GM12875 (cell line): ENCODE data around the gene LTB.

Source experiments
- H3K4me3 ChIP-seq: one replicate; pipeline ENCODE4 v1.5.1; 2011; ENCODE audit warnings: low read depth, low read length, control low read depth
- TF ChIP-seq, protein P1 (sequence below): IDR thresholded peaks from 2 replicates; pipeline ENCODE4 v1.5.1; 2011; ENCODE audit warnings: low read depth, mild to moderate bottlenecking, control low read depth, inconsistent platforms, low read length, moderate library complexity, borderline replicate concordance; ENCODE audit not compliant: insufficient read depth

Gene LTB

DNA sequence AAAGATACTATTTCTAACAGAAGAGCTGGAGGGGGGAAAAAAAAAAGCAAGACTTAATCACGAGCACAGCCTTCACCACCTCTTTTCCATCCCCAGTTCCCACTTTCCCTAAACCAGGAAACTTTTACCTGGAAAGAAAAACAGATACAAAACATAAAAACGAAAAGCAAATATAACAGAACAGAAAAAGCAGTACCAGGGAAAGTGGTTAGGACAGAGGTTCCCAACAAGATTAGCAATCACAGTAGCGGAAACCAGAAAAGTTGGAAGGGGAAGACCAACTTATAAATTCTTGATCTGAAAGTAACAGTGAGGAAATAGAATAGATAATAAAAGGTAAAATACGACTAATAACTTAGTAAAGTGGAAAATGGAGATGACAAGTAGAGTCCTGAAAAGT, 41.6 kb downstream of the LTB start:
- TF ChIP-seq, protein P1, sequence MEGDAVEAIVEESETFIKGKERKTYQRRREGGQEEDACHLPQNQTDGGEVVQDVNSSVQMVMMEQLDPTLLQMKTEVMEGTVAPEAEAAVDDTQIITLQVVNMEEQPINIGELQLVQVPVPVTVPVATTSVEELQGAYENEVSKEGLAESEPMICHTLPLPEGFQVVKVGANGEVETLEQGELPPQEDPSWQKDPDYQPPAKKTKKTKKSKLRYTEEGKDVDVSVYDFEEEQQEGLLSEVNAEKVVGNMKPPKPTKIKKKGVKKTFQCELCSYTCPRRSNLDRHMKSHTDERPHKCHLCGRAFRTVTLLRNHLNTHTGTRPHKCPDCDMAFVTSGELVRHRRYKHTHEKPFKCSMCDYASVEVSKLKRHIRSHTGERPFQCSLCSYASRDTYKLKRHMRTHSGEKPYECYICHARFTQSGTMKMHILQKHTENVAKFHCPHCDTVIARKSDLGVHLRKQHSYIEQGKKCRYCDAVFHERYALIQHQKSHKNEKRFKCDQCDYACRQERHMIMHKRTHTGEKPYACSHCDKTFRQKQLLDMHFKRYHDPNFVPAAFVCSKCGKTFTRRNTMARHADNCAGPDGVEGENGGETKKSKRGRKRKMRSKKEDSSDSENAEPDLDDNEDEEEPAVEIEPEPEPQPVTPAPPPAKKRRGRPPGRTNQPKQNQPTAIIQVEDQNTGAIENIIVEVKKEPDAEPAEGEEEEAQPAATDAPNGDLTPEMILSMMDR, result no peak
- H3K4me3 ChIP-seq, result peak overlapping the region; percentile 67

DNA sequence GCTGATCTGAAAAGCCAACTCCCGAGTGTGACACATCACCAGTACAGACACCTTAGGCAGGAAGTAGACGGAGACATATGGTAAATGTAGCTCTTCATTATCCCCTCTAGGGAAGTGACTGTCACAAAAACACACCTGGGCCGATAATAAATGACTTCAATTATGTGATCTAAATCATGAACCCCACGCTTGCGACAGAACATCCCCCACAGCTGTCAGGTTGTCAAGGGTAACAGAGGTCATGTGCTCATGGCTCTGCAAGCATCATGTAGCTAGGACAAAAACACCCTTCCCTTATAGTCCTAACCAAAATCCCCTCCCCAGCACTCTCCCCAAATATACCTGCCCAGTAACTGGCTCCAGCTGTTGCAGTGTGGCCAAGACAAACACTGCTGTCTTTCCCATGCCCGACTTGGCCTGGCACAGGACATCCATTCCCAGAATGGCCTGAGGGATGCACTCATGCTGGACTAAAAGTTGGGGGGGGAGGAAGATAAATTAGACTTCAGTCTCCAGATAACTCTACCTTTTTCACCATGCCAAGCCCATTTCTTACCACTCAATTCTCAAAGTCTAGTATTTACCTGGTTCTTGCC, 43.3 kb downstream of the LTB start:
- H3K4me3 ChIP-seq, result no peak overlapping the region
- TF ChIP-seq, protein P1, result no peak

DNA sequence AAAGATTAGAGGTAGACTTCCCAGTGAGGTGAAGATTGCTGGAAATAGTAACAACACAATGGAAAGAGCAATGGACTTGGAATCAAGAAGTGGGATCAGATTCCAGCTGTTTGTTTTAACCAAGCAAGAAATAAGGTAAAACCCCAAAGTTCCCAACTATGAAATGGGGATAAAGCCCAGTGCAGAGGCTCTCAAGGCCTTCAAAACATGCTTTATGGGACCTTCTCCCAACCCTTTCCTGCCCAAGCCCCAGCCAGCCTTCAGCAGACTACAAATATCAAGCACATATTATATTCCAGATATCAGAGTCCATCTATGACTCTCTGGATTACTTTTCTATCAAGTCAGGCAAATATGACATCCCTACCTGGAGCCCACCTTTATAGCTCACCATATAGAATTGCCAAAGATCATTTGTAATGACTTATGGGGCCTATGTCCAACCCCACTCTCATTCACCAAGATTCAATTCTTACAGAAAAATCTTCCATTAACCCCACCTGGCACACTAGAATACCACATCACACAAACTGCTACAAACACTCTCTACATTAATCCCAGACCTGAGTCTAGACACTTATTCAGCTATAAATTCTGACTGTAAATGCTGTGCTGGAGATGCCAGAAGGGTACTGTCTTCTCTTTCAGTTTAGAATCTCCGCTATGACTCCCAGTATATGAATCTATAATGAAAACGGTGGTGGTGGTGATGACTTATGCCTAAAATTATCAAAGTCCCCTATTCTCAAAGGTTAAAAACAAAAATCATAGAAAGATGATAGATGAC, 46.5 kb downstream of the LTB start:
- TF ChIP-seq, protein P1, result no peak
- no peak overlapping the region for H3K4me3 ChIP-seq

DNA sequence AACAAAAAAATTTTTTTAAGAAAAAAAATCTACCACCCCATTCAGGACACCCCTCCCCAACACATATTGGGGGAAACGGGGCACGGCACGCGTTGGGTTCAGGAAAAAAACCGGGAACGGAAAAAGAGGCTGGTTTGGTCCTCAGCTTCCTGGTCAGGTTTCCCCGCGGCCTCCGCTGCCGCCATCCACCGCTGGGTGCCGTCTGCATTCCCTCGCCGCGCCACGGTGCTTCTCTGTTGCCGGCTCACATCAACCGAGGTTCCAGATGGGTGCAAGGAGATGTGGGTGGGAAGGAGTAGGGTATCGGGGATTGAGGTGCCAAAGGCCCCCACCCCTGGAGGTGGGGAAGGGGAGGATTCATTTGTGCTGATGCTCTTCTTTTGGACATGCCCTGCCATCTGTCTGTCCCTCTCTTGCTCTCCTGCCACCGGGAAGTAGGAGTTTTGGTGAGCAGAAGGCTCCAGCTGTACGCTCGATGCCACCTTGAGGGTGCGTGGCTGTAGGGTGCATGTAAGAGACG, 47.6 kb downstream of the LTB start:
- H3K4me3 ChIP-seq, result no peak overlapping the region
- TF ChIP-seq, protein P1, result no peak

DNA sequence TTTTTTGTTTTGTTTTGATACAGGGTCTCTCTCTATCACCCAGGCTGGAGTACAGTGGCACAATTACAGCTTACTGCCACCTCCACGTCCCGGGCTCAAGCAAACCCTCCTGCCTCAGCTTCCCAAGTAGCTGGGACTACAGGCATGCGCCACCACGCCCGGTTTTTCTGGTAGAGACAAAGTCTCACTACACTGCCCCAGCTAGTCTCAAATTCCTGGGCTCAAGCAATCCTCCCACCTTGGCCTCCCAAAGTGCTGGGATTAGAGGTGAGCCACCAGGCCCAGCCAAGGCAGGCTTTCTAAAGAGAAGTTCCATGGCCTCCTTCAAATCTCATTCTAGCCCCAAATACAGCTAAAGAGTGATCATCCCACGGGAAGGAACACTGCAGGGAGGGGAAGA, 48.2 kb downstream of the LTB start:
- TF ChIP-seq, protein P1, result no peak
- no peak overlapping the region for H3K4me3 ChIP-seq

DNA sequence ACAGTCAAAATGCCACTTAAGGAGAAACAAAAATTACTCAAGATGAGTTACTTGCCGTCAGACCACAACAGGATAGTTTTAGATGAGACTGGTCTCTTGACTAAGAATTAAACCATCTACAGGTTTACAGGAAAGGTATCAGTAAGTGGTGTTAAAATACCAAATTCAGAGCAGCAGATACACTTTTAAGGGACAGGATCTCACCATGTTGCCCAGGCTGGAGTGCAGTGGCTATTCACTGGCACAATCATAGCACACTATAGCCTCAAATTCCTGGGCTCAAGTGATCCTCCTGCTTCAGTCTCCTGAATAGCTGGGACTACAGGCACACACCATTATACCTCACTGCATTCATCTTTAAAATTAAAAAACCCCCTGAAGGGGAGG, 48.8 kb downstream of the LTB start:
- H3K4me3 ChIP-seq, result no peak overlapping the region
- TF ChIP-seq, protein P1, result no peak
